Activated naive CD4-positive, alpha-beta T cell (primary cell): ENCODE results near the gene CHFR.
"Not testable (repeated sequence)": the region's sequence is repeated elsewhere in the genome, so short reads cannot be mapped to it uniquely, and the experiment has no call there.

Experiments used
- DNase-seq, 4 experiments: peaks; one replicate each; lab custom pipeline; 2025; lab: John Stamatoyannopoulos, UW

Gene CHFR

GRCh38 chr12:132807295-132808092 is 79.9 kb downstream of the CHFR start:
- no peak for DNase-seq

GRCh38 chr12:132806857-132807256 is 80.5 kb downstream of the CHFR start:
- DNase-seq = no peak

GRCh38 chr12:132804426-132804861 is 83.0 kb downstream of the CHFR start:
- DNase-seq = no peak

- no peak for DNase-seq
These were observed 83.5 kb downstream of the CHFR start for GRCh38 chr12:132803888-132804287.

GRCh38 chr12:132803125-132803524 is 84.3 kb downstream of the CHFR start:
- DNase-seq = no peak

- no peak for DNase-seq
These were observed 85.7 kb downstream of the CHFR start for GRCh38 chr12:132801741-132802140.

GRCh38 chr12:132798836-132799235 is 88.6 kb downstream of the CHFR start:
- no peak for DNase-seq

GRCh38 chr12:132797820-132798570 is 89.4 kb downstream of the CHFR start:
- DNase-seq = no peak

GRCh38 chr12:132795847-132796246 is 91.6 kb downstream of the CHFR start:
- no peak for DNase-seq

GRCh38 chr12:132791940-132792339 is 95.5 kb downstream of the CHFR start:
- DNase-seq = not testable (repeated sequence)

- DNase-seq = no peak
These were observed 98.3 kb downstream of the CHFR start for GRCh38 chr12:132789099-132789471.

GRCh38 chr12:132788375-132789098 is 98.9 kb downstream of the CHFR start:
- DNase-seq = no peak

GRCh38 chr12:132787877-132788276 is 99.5 kb downstream of the CHFR start:
- no peak for DNase-seq

GRCh38 chr12:132786192-132786591 is 101.2 kb downstream of the CHFR start:
- DNase-seq = no peak

GRCh38 chr12:132784580-132784979 is 102.8 kb downstream of the CHFR start:
- no peak for DNase-seq

- DNase-seq = no peak
These were observed 103.4 kb downstream of the CHFR start for GRCh38 chr12:132783917-132784531.
